CD14-positive monocyte (primary cell): ENCODE data around the gene ZNF611. TPM values are rescaled to one million over a fixed set of nuclear protein-coding genes. Genes with fewer than 3 reads are reported as not detected.

Experiments used
- DNase-seq, 3 donors: peaks; one replicate each; pipeline ENCODE4 v3.0.0-alpha.2; 2011 to 2022
- H2AFZ ChIP-seq: 2 replicates; pipeline ENCODE4 v1.6.0; 2012; ENCODE audit warnings: mild to moderate bottlenecking, low read depth, low read length, inconsistent platforms; ENCODE audit not compliant: insufficient read depth, poor library complexity, severe bottlenecking
- H3K27ac ChIP-seq, 2 donors: 1 replicate in 1 of 2; 2 replicates in 1 of 2; pipeline ENCODE4 v1.5.1; 2012 to 2013; ENCODE audit warnings: low read length in 2 of 2, control low read depth in 1 of 2, inconsistent platforms in 1 of 2, low read depth in 1 of 2, mild to moderate bottlenecking in 1 of 2
- H3K27me3 ChIP-seq, 2 donors: one replicate each; pipeline versions ENCODE4 v1.6.0 to v1.6.1; 2011 to 2013; ENCODE audit warnings: low read length in 2 of 2; ENCODE audit not compliant: control insufficient read depth in 2 of 2, insufficient read depth in 2 of 2
- H3K36me3 ChIP-seq, 2 donors: replicated peaks in 1 of 2; 1 replicate in 1 of 2; 2 replicates in 1 of 2; pipeline versions ENCODE4 v1.5.1 to v1.6.1; 2012 to 2013; ENCODE audit warnings: low read length in 2 of 2, control low read depth in 1 of 2, inconsistent platforms in 1 of 2, mild to moderate bottlenecking in 1 of 2; ENCODE audit not compliant: insufficient read depth in 2 of 2, control insufficient read depth in 1 of 2
- H3K4me1 ChIP-seq, 2 donors: 1 replicate in 1 of 2; 2 replicates in 1 of 2; pipeline versions ENCODE4 v1.5.1 to v1.6.1; 2012 to 2013; ENCODE audit warnings: low read length in 2 of 2, control low read depth in 1 of 2, inconsistent platforms in 1 of 2, mild to moderate bottlenecking in 1 of 2, moderate library complexity in 1 of 2; ENCODE audit not compliant: insufficient read depth in 2 of 2, control insufficient read depth in 1 of 2
- H3K4me2 ChIP-seq: replicated peaks from 2 replicates; pipeline ENCODE3; 2012; ENCODE audit warnings: low read length, moderate library complexity, mild to moderate bottlenecking; ENCODE audit not compliant: poor library complexity, severe bottlenecking; ENCODE audit errors: extremely low read depth
- H3K4me3 ChIP-seq, 3 experiments: fragments of 200-600 bp in 1 of 3; sonication (generic) in 1 of 3; replicated peaks in 1 of 3; 1 replicate in 2 of 3; 2 replicates in 1 of 3; pipeline ENCODE4 v1.5.1; 2011 to 2013; ENCODE audit warnings: low read length in 3 of 3, mild to moderate bottlenecking in 3 of 3, control low read depth in 2 of 3, low read depth in 2 of 3, inconsistent platforms in 1 of 3, moderate library complexity in 1 of 3
- H3K79me2 ChIP-seq: 2 replicates; pipeline ENCODE4 v1.6.0; 2012; ENCODE audit warnings: mild to moderate bottlenecking, control low read depth, inconsistent platforms, low read length, moderate library complexity; ENCODE audit not compliant: insufficient read depth
- H3K9ac ChIP-seq: 2 replicates; pipeline ENCODE4 v1.6.0; 2017; ENCODE audit warnings: low read length, mild to moderate bottlenecking; ENCODE audit not compliant: insufficient read depth, poor library complexity, severe bottlenecking
- H3K9me3 ChIP-seq, 2 donors: replicated peaks in 1 of 2; 1 replicate in 1 of 2; 2 replicates in 1 of 2; pipeline versions ENCODE4 v1.5.1 to v1.6.1; 2012 to 2013; ENCODE audit warnings: low read length in 2 of 2, control low read depth in 1 of 2; ENCODE audit not compliant: control insufficient read depth in 1 of 2, insufficient read depth in 1 of 2
- H4K20me1 ChIP-seq: 2 replicates; pipeline ENCODE4 v1.6.0; 2012; ENCODE audit warnings: mild to moderate bottlenecking, low read length, control low read depth, moderate library complexity; ENCODE audit not compliant: insufficient read depth
- H3K27ac Mint-ChIP-seq, 7 donors: one replicate each; pipeline ENCODE4 v1.8.0; 2020; ENCODE audit warnings: mild to moderate bottlenecking in 7 of 7, mixed read lengths in 7 of 7, moderate library complexity in 6 of 7, inconsistent platforms in 2 of 7
- H3K27me3 Mint-ChIP-seq, 3 donors: one replicate each; pipeline ENCODE4 v1.8.0; 2021 to 2022; ENCODE audit warnings: low read depth in 3 of 3, mild to moderate bottlenecking in 3 of 3, mixed read lengths in 3 of 3, moderate library complexity in 3 of 3, inconsistent platforms in 1 of 3
- H3K36me3 Mint-ChIP-seq, 2 donors: one replicate each; pipeline ENCODE4 v1.8.0; 2020; ENCODE audit warnings: mixed read lengths in 2 of 2, inconsistent platforms in 1 of 2, mild to moderate bottlenecking in 1 of 2
- H3K4me1 Mint-ChIP-seq: one replicate; pipeline ENCODE4 v1.8.0; 2020; ENCODE audit warnings: mild to moderate bottlenecking, mixed read lengths
- H3K4me3 Mint-ChIP-seq, 2 donors: one replicate each; pipeline ENCODE4 v1.8.0; 2020; ENCODE audit warnings: mild to moderate bottlenecking in 2 of 2, mixed read lengths in 2 of 2, moderate library complexity in 1 of 2
- H3K9me3 Mint-ChIP-seq, 7 donors: one replicate each; pipeline ENCODE4 v1.8.0; 2020 to 2022; ENCODE audit warnings: mixed read lengths in 7 of 7, mild to moderate bottlenecking in 6 of 7, moderate library complexity in 6 of 7, inconsistent platforms in 2 of 7
- CTCF ChIP-seq: fragments of 200-600 bp; IDR thresholded peaks from one replicate; pipeline ENCODE4 v1.8.0; 2022; ENCODE audit warnings: antibody characterized with exemption, mild to moderate bottlenecking
- WGBS: methylation state at CpG from one replicate; pipeline ENCODE4 v1.1.5; 2013; ENCODE audit warnings: missing lambda C conversion rate; ENCODE audit not compliant: insufficient coverage; 5-methylcytosine and 5-hydroxymethylcytosine counted together
- intact Hi-C, 2 donors: fragments of 100-400 bp; cut with micrococcal nuclease; formaldehyde crosslinking; loops; one replicate each; pipeline versions ENCODE4 v1.15.0 to v1.15.1; 2023
- polyA plus RNA-seq, 3 donors: library from polyadenylated mRNA; depleted of rRNA in 1 of 3; unstranded in 2 of 3; stranded (reverse) in 1 of 3; fragments of 300-500 nt in 2 of 3; fragments of >200 nt in 1 of 3; fragmentation: Illumina TruSeq in 2 of 3; gene quantifications; 1 replicate in 2 of 3; 2 replicates in 1 of 3; pipeline ENCODE4 v1.2.3, GENCODE V29; 2012 to 2021

Gene ZNF611
- polyA plus RNA-seq, 3 donors, result 5.5 to 20.2 (median 12.0) TPM

- intact Hi-C loops, result no loop called here
- H3K4me2 ChIP-seq, result no peak overlapping the region
Observed at GRCh38 chr19:52665027-52665426, 69.8 kb downstream of the ZNF611 start.

GRCh38 chr19:52664461-52664860, 70.4 kb downstream of the ZNF611 start:
- intact Hi-C loops, result no loop called here
- Histone ChIP-seq H3K4me1 (no peaks in the 10 kb centered on the region), H3K27me3 (no peaks in the 10 kb centered on the region), H3K4me3 (no peak overlapping the region), H4K20me1 (no peaks in the 10 kb centered on the region), H2AFZ (no peak overlapping the region), H3K9ac (no peak overlapping the region), H3K27ac (no peak overlapping the region), H3K36me3 (peaks cover 22 to 59% of the 10 kb centered on the region in 2 donors), H3K79me2 (peaks cover 12% of the 10 kb centered on the region), H3K4me2 (no peak overlapping the region), H3K9me3 (peaks cover 0 to 39% of the 10 kb centered on the region in 2 donors)
- DNase-seq, result no peak
- Mint-ChIP-seq H3K36me3 (peaks cover 44 to 58% of the 10 kb centered on the region in 2 donors), H3K9me3 (peaks cover 7 to 84% (median 52%) of the 10 kb centered on the region in 7 donors), H3K27ac (no peak overlapping the region), H3K4me1 (peaks cover 3% of the 10 kb centered on the region), H3K27me3 (peaks cover 0 to 1% (median 0%) of the 10 kb centered on the region in 3 donors), H3K4me3 (no peak overlapping the region)
- 100% methylated on average over 2 of the region's 5 CpGs for WGBS
- no peak for TF ChIP-seq CTCF

More at GRCh38 chr19:52665027-52665426, 69.8 kb downstream of the ZNF611 start:
- H3K9me3 Mint-ChIP-seq, result peaks cover 6 to 83% (median 47%) of the 10 kb centered on the region in 7 donors
- no peak for TF ChIP-seq CTCF
- H3K4me1 Mint-ChIP-seq, result peaks cover 5% of the 10 kb centered on the region
- WGBS, result no CpG with 5 or more reads among the region's 4 CpGs
- no peak overlapping the region for H3K4me3 Mint-ChIP-seq
- H3K36me3 Mint-ChIP-seq, result peaks cover 44 to 57% of the 10 kb centered on the region in 2 donors
- DNase-seq, result no peak
- peak overlapping the region in 1 of 7 donors; percentile 21 for H3K27ac Mint-ChIP-seq
- no peak overlapping the region for H3K4me3 ChIP-seq
- no peaks in the 10 kb centered on the region for H4K20me1 ChIP-seq
- no peaks in the 10 kb centered on the region for H3K27me3 ChIP-seq
- H3K9ac ChIP-seq, result no peak overlapping the region
- no peak overlapping the region for H3K27ac ChIP-seq
- H3K79me2 ChIP-seq, result peaks cover 12% of the 10 kb centered on the region
- H3K9me3 ChIP-seq, result peaks cover 0 to 38% of the 10 kb centered on the region in 2 donors
- peaks cover 0 to 1% (median 0%) of the 10 kb centered on the region in 3 donors for H3K27me3 Mint-ChIP-seq
- H2AFZ ChIP-seq, result no peak overlapping the region
- no peaks in the 10 kb centered on the region for H3K4me1 ChIP-seq
- peaks cover 18 to 58% of the 10 kb centered on the region in 2 donors for H3K36me3 ChIP-seq
